GM12878 (cell line): ENCODE data around the gene NOP14. TPM values are rescaled to one million over a fixed set of nuclear protein-coding genes. Genes with fewer than 3 reads are reported as not detected.
A peak's percentile ranks its signal among the peaks of the same experiment; 100 is the strongest.

Source experiments
- CHD1 ChIP-seq: IDR thresholded peaks from 2 replicates; pipeline ENCODE4 v1.6.1; 2012; ENCODE audit warnings: low read depth, low read length, improper control_type of control experiment
- CHD2 ChIP-seq: IDR thresholded peaks from 2 replicates; pipeline ENCODE4 v1.6.1; 2011; ENCODE audit warnings: low read depth, low read length, improper control_type of control experiment, borderline replicate concordance
- CUX1 ChIP-seq: IDR thresholded peaks from 2 replicates; pipeline ENCODE4 v1.6.1; 2012; ENCODE audit warnings: improper control_type of control experiment, low read depth, low read length; ENCODE audit not compliant: insufficient replicate concordance
- EED ChIP-seq: sonication (generic); IDR thresholded peaks from 2 replicates; pipeline ENCODE4 v1.6.1; 2016; ENCODE audit warnings: antibody characterized with exemption, low read depth
- HCFC1 ChIP-seq: fragments of 150-350 bp; IDR thresholded peaks from 2 replicates; pipeline ENCODE4 v1.6.1; 2014; ENCODE audit warnings: low read length
- MXI1 ChIP-seq: fragments of 150-350 bp; IDR thresholded peaks from 2 replicates; pipeline ENCODE4 v1.6.1; 2011; ENCODE audit warnings: low read depth, mild to moderate bottlenecking, inconsistent platforms, low read length, improper control_type of control experiment
- MYB ChIP-seq: fragments of 150-350 bp; IDR thresholded peaks from 2 replicates; pipeline ENCODE4 v1.6.1; 2014; ENCODE audit warnings: mild to moderate bottlenecking, low read depth, low read length, borderline replicate concordance
- NR2C1 ChIP-seq: fragments of 450-650 bp; IDR thresholded peaks from 2 replicates; pipeline ENCODE4 v1.6.1; 2017; ENCODE audit warnings: antibody characterized with exemption, mild to moderate bottlenecking, moderate library complexity
- PBX3 ChIP-seq: IDR thresholded peaks from 2 replicates; pipeline ENCODE4 v1.6.1; 2011; ENCODE audit warnings: mild to moderate bottlenecking, low read depth, low read length, moderate library complexity; ENCODE audit not compliant: insufficient replicate concordance
- SRF ChIP-seq, 2 experiments: IDR thresholded peaks; 2 replicates each; pipeline ENCODE4 v1.6.1; 2011; ENCODE audit warnings: low read depth in 2 of 2, low read length in 2 of 2, mild to moderate bottlenecking in 1 of 2, moderate library complexity in 1 of 2
- TARDBP ChIP-seq: IDR thresholded peaks from 2 replicates; pipeline ENCODE4 v1.6.1; 2016; ENCODE audit warnings: borderline replicate concordance
- TCF3 ChIP-seq: IDR thresholded peaks from 2 replicates; pipeline ENCODE4 v1.6.1; 2012; ENCODE audit warnings: low read depth, mild to moderate bottlenecking, low read length, borderline replicate concordance; ENCODE audit not compliant: insufficient read depth
- WRNIP1 ChIP-seq: IDR thresholded peaks from 2 replicates; pipeline ENCODE4 v1.6.1; 2011; ENCODE audit warnings: low read depth, low read length, improper control_type of control experiment, borderline replicate concordance
- ZBTB33 ChIP-seq: fragments of 450-650 bp; IDR thresholded peaks from 2 replicates; pipeline ENCODE4 v1.6.1; 2017; ENCODE audit warnings: mild to moderate bottlenecking
- ZNF384 ChIP-seq: IDR thresholded peaks from 2 replicates; pipeline ENCODE4 v1.6.1; 2012; ENCODE audit warnings: low read depth, mild to moderate bottlenecking, low read length, improper control_type of control experiment, borderline replicate concordance
- ZNF622 ChIP-seq: fragments of 450-650 bp; IDR thresholded peaks from 2 replicates; pipeline ENCODE4 v1.6.1; 2017; ENCODE audit warnings: mild to moderate bottlenecking, inconsistent platforms
- ZSCAN29 ChIP-seq: fragments of 450-650 bp; IDR thresholded peaks from 2 replicates; pipeline ENCODE4 v1.6.1; 2017; ENCODE audit warnings: mild to moderate bottlenecking, moderate library complexity
- polyA plus RNA-seq, 11 experiments: library from polyadenylated mRNA; depleted of rRNA in 4 of 11; unstranded in 6 of 11; stranded (reverse) in 5 of 11; fragments of >200 nt; fragmentation: Nextera tagmentation in 4 of 11; fragmentation: Illumina TruSeq in 1 of 11; extraction: Ambion mirVana in 4 of 11; extraction: Trizol in 1 of 11; gene quantifications; 1 replicate in 1 of 11; 2 replicates in 10 of 11; pipeline versions ENCODE4 v1.2.1 to v1.2.3, GENCODE V29; 2011 to 2016; ENCODE audit warnings: inconsistent platforms in 2 of 11, missing spikeins in 2 of 11, low read depth in 1 of 11
- total RNA-seq, 4 experiments: library from RNA; depleted of rRNA in 3 of 4; stranded (reverse); fragments of >200 nt in 3 of 4; fragmentation: Illumina TruSeq in 1 of 4; extraction: Trizol in 1 of 4; gene quantifications; 2 replicates each; pipeline versions ENCODE4 v1.2.1 to v1.2.3, GENCODE V29; 2013 to 2021
- TF ChIP-seq, protein P1 (sequence below): fragments of 450-650 bp; IDR thresholded peaks from 2 replicates; pipeline ENCODE4 v1.6.1; 2018; ENCODE audit warnings: mild to moderate bottlenecking, low read depth, moderate library complexity; ENCODE audit not compliant: partially characterized antibody

The NOP14 gene
- total and polyA plus RNA-seq, 10 of the 15 experiments (the other 5 are each of a cell fraction or from before 2014, with no cell fraction given) = 13.8 to 80.6 (median 49.7) TPM

DNA sequence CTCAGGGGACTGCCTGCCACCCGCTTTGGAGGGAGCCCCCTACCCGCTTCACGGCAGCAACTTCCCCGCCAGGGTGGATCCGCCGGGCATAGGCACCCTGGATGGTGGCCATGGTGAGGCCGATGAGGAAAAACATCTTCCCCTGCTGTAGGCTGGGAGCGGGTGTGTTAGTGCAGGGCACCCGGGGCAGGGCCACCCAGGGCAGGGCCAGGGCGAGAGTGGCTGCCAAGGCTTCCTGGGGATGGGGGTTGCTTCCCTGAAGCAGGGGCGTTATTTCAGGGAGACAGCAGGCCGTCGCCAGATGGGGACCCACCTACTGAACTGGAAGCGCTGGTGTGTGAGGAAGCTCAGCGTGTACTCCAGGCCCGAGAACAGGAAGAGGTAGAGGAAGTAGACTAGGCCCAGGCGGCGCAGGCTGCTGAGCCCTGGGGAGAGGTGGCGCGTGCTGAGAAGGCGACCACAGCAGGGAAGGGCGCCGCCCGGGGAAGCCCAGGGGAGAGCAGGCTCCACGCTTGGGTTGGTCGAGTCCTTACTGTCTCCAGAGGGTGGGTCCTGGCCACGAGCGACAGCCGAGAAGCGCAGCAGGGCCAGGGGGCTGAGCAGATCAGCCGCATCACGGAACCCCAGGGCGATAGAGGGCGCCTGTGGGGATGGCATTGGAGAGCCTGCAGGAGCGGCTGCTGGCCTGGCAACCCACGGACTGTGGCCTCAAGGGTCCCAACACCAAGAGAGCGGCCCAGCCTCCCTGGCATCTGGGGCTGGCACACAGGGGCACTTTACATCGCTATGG lies 31.5 kb downstream of the NOP14 start (continued):
- TF ChIP-seq CHD1 (no peak), SRF (IDR thresholded peaks at IDR 0.05; ENCODE audit: low read depth in 2 of 2, low read length in 2 of 2) (no peak), ZNF384 (no peak), ZSCAN29 (no peak), MYB (no peak), WRNIP1 (no peak), MXI1 (no peak), EED (peak; percentile 75), ZNF622 (no peak), ZBTB33 (no peak), HCFC1 (peak; percentile 33; the same call in 1 of the 2 replicates), NR2C1 (no peak), CHD2 (no peak), TARDBP (no peak), PBX3 (no peak), CUX1 (no peak), TCF3 (0 out of 2 replicates have a peak, but pooled peaks have one; percentile 17)
- TF ChIP-seq, protein P1, sequence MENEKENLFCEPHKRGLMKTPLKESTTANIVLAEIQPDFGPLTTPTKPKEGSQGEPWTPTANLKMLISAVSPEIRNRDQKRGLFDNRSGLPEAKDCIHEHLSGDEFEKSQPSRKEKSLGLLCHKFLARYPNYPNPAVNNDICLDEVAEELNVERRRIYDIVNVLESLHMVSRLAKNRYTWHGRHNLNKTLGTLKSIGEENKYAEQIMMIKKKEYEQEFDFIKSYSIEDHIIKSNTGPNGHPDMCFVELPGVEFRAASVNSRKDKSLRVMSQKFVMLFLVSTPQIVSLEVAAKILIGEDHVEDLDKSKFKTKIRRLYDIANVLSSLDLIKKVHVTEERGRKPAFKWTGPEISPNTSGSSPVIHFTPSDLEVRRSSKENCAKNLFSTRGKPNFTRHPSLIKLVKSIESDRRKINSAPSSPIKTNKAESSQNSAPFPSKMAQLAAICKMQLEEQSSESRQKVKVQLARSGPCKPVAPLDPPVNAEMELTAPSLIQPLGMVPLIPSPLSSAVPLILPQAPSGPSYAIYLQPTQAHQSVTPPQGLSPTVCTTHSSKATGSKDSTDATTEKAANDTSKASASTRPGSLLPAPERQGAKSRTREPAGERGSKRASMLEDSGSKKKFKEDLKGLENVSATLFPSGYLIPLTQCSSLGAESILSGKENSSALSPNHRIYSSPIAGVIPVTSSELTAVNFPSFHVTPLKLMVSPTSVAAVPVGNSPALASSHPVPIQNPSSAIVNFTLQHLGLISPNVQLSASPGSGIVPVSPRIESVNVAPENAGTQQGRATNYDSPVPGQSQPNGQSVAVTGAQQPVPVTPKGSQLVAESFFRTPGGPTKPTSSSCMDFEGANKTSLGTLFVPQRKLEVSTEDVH = no peak
